HUES6 (cell line): ENCODE data around the gene SLC22A23.

Source experiments
- H3K27ac ChIP-seq: 2 replicates; pipeline ENCODE4 v1.7.0; 2013; ENCODE audit warnings: low read depth, mild to moderate bottlenecking, low read length, inconsistent platforms
- H3K27me3 ChIP-seq: 2 replicates; pipeline ENCODE4 v1.6.1; 2013; ENCODE audit warnings: low read length; ENCODE audit not compliant: control insufficient read depth, insufficient read depth
- H3K36me3 ChIP-seq: 2 replicates; pipeline ENCODE4 v1.6.1; 2013; ENCODE audit warnings: low read length; ENCODE audit not compliant: control insufficient read depth, insufficient read depth
- H3K4me1 ChIP-seq: 2 replicates; pipeline ENCODE4 v1.6.1; 2013; ENCODE audit warnings: low read length; ENCODE audit not compliant: control insufficient read depth, insufficient read depth
- H3K4me3 ChIP-seq: 2 replicates; pipeline ENCODE4 v1.5.1; 2013; ENCODE audit warnings: low read depth, low read length
- H3K9ac ChIP-seq: one replicate; pipeline ENCODE4 v1.6.1; 2013; ENCODE audit warnings: mild to moderate bottlenecking, low read length
- H3K9me3 ChIP-seq: 2 replicates; pipeline ENCODE4 v1.6.1; 2013; ENCODE audit warnings: low read depth, low read length; ENCODE audit not compliant: control insufficient read depth, insufficient read depth

SLC22A23 gene

GRCh38 chr6:3264356-3264755 lies 192.5 kb downstream of the SLC22A23 start:
- Histone ChIP-seq H3K27me3 (no peaks in the 10 kb centered on the region), H3K36me3 (peaks cover 62% of the 10 kb centered on the region), H3K4me1 (peaks cover 9% of the 10 kb centered on the region), H3K9ac (no peak overlapping the region), H3K9me3 (no peaks in the 10 kb centered on the region), H3K27ac (no peak overlapping the region), H3K4me3 (no peak overlapping the region)

DNA sequence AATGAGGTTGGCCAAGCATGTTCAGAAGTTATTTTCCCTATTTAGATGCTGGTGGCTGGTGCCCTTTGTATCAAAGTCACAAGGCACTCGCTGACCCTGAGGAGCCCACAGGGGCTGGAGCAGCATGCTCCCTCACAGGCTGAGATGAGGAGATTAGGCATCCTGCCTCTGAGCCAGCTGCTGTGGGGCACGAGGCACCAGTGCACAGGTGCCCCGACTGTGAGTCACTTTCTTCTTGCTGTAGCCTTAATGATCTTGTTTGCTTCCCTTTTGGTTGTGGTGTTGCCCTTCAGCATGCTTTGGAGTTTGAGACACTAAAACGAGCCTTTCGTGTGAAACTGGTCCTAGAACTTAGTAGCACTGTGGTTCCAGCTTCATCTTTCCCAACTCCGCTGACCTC lies 193.8 kb downstream of the SLC22A23 start:
- H3K9me3 ChIP-seq = no peaks in the 10 kb centered on the region
- H3K27ac ChIP-seq = no peak overlapping the region
- H3K9ac ChIP-seq = no peak overlapping the region
- H3K4me1 ChIP-seq = peaks cover 11% of the 10 kb centered on the region
- peaks cover 50% of the 10 kb centered on the region for H3K36me3 ChIP-seq
- no peaks in the 10 kb centered on the region for H3K27me3 ChIP-seq
- H3K4me3 ChIP-seq = no peak overlapping the region

DNA sequence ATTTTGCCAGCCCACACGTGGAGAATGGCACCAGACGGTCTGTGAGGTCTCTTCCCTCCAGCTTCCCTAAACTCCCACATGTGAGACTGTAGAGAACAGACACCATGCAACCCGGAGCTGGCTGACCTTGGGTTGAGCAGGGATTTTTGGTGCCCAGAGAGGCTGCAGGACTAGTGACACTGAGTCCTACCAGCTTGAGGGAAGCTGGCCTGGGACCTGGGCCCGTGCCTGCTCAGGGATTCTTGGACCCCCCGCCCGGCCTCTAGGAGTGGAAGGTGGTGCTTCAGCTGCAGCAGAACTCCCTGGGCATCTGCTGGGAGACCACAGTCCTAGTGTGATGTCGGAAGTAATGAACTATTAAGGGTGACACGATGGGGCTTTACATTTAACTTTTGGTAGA lies 194.9 kb downstream of the SLC22A23 start:
- H3K27me3 ChIP-seq = no peaks in the 10 kb centered on the region
- no peak overlapping the region for H3K27ac ChIP-seq
- peaks cover 41% of the 10 kb centered on the region for H3K36me3 ChIP-seq
- no peaks in the 10 kb centered on the region for H3K9me3 ChIP-seq
- H3K9ac ChIP-seq = no peak overlapping the region
- no peak overlapping the region for H3K4me3 ChIP-seq
- H3K4me1 ChIP-seq = peaks cover 13% of the 10 kb centered on the region

GRCh38 chr6:3261518-3261820 lies 195.4 kb downstream of the SLC22A23 start:
- no peaks in the 10 kb centered on the region for H3K27me3 ChIP-seq

GRCh38 chr6:3260772-3261517 lies 195.9 kb downstream of the SLC22A23 start:
- Histone ChIP-seq H3K4me1 (peaks cover 13% of the 10 kb centered on the region), H3K27me3 (no peaks in the 10 kb centered on the region), H3K4me3 (peak overlapping the region; percentile 27; the same call in 1 of the 2 replicates), H3K9me3 (no peaks in the 10 kb centered on the region), H3K27ac (no peak overlapping the region), H3K36me3 (peaks cover 36% of the 10 kb centered on the region), H3K9ac (peak overlapping the region; percentile 46)

More at GRCh38 chr6:3261518-3261820, 195.4 kb downstream of the SLC22A23 start:
- Histone ChIP-seq H3K4me3 (no peak overlapping the region), H3K36me3 (peaks cover 41% of the 10 kb centered on the region), H3K27ac (no peak overlapping the region), H3K9ac (no peak overlapping the region), H3K9me3 (no peaks in the 10 kb centered on the region), H3K4me1 (peaks cover 13% of the 10 kb centered on the region)

DNA sequence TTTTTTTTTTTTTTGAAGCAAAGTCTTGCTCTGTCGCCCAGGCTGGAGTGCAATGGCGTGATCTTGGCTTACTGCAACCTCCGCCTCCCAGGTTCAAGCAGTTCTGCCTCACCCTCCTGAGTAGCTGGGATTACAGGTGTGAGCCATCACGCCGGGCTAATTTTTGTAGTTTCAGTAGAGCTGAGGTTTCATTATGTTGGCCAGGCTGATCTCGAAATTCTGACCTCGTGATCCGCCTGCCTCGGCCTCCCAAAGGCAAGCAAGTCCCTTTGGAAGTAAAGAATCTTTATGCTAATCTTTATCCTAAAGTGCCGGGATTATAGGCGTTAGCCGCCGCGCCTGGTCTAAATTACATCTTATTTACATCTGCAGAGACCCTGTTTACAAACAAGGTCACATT lies 196.6 kb downstream of the SLC22A23 start:
- peaks cover 13% of the 10 kb centered on the region for H3K4me1 ChIP-seq
- H3K4me3 ChIP-seq = peak overlapping the region; percentile 27; the same call in 1 of the 2 replicates
- H3K27ac ChIP-seq = no peak overlapping the region
- no peak overlapping the region for H3K9ac ChIP-seq
- peaks cover 29% of the 10 kb centered on the region for H3K36me3 ChIP-seq
- no peaks in the 10 kb centered on the region for H3K9me3 ChIP-seq
- no peaks in the 10 kb centered on the region for H3K27me3 ChIP-seq

GRCh38 chr6:3259491-3259958 lies 197.3 kb downstream of the SLC22A23 start:
- H3K4me1 ChIP-seq = peaks cover 13% of the 10 kb centered on the region
- H3K4me3 ChIP-seq = peak overlapping the region; percentile 97
- no peaks in the 10 kb centered on the region for H3K9me3 ChIP-seq
- peak overlapping the region; percentile 78 for H3K9ac ChIP-seq
- H3K27ac ChIP-seq = peak overlapping the region; percentile 74; the same call in 1 of the 2 replicates
- H3K27me3 ChIP-seq = no peaks in the 10 kb centered on the region
- peaks cover 21% of the 10 kb centered on the region for H3K36me3 ChIP-seq

DNA sequence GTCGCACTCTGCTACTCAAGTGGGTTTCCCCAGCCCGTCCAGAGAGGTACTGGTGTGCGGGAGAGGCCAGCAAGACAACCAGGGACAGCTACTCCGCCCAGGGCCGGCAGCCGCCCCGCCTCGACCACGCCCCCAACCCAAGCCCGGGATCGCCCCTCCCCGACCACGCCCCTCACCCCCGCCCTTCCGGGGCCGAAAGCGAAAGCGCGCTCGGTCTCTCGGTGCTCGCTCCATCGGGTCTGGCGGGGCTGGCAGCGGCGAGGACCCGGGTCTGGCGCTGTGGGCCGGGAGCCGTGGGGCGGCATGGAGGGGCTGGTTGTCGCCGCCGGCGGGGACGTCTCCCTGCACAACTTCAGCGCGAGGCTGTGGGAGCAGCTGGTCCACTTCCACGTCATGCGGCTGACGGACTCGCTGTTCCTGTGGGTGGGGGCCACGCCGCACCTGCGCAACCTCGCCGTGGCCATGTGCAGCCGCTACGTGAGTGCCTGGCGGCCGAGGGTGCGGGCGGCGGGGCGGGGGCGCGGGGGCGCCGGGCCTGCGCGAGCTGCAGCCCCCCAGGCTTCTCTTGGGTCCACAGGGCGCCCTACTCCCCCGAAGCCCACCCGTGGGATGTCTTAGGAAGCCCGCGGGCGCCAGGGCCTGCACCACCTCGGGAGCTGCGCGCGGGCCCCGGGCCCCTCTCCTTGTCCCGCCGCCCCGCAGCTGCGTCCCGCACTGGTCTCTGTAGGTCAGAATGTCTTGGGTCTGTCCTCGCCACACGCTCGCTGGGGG lies 197.9 kb downstream of the SLC22A23 start, which contains the start of gene PSMG4:
PSMG4 (plus strand) TSS at position 228 of the 771 bp plus-strand sequence; CDS start at position 304, 76 bp downstream.
- H3K9me3 ChIP-seq = no peaks in the 10 kb centered on the region
- peak within 1 kb of the TSS; percentile 78 for H3K9ac ChIP-seq
- H3K27me3 ChIP-seq = no peaks in the 10 kb centered on the region
- H3K36me3 ChIP-seq = peaks cover 15% of the 10 kb centered on the region
- peaks cover 13% of the 10 kb centered on the region for H3K4me1 ChIP-seq
- peak within 1 kb of the TSS; percentile 74; the same call in 1 of the 2 replicates for H3K27ac ChIP-seq
- peak within 1 kb of the TSS; percentile 97 for H3K4me3 ChIP-seq

- peak overlapping the region; percentile 97 for H3K4me3 ChIP-seq
- no peaks in the 10 kb centered on the region for H3K9me3 ChIP-seq
- no peaks in the 10 kb centered on the region for H3K27me3 ChIP-seq
- peaks cover 13% of the 10 kb centered on the region for H3K4me1 ChIP-seq
- H3K9ac ChIP-seq = no peak overlapping the region
- H3K36me3 ChIP-seq = peaks cover 8% of the 10 kb centered on the region
- H3K27ac ChIP-seq = no peak overlapping the region
These were observed 198.6 kb downstream of the SLC22A23 start for GRCh38 chr6:3258201-3258600.

DNA sequence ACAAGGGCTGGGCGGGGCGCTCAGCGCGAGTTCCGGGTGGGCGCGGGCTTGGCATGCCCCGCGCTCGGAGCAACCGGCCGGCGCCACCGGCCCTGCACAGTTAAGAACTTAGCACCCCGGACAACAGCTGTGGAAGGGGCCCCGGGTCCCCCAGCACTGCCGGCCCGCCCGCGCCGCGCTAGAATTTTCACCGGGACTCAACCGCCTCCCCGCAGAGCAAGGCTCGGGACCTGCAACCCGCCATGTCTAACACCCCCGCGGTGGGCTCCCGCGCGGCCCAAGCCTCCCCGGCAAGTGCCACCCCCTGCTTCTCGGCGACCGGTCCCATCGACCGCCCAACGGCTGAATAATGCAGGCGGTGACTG lies 203.3 kb downstream of the SLC22A23 start:
- Histone ChIP-seq H3K9ac (no peak overlapping the region), H3K9me3 (no peaks in the 10 kb centered on the region; the same call in 1 of the 2 replicates), H3K36me3 (no peaks in the 10 kb centered on the region), H3K4me3 (no peak overlapping the region), H3K4me1 (peaks cover 25% of the 10 kb centered on the region), H3K27ac (no peak overlapping the region), H3K27me3 (peaks cover 4% of the 10 kb centered on the region; the same call in 1 of the 2 replicates)
